ENCODE results near the gene SERTAD3.

Gene SERTAD3

DNA sequence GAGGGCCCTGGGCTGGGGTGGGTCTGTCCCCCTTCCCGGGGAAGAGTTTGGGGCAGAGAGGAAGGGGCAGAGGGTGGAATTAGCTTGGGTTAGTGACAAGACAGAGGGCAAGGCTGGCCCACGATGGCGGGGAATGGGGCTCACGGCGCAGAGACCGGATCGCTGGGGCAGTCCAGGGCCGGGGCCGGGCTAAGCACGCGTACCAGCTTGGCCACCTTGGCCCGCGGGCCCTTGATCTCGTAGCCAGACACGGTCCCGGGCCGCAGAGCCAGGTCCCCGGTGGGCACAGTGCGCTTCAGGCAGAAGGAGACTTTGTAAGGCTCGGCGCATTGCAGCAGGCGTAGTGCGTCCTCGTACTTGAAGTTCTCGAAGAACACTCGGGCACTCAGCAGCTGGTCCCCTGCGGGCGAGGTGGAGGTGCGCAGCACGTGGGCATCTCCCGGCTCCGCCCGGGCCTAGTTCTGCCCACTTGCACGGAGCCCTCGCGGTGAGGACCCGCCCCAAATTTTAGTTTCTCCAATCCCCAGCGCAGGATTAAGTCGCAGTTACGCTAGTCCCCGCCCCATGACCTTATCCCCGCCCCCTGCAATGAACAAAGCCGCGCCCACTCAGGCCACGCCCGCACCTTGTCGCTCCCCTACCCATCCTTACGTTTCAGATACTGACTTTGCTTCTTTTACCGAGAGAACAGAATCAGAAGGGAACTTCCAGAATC is 45.6 kb downstream of the SERTAD3 start:
- TF ChIP-seq POLR2A (IDR thresholded peaks at IDR 0.05; ENCODE audit: low read length) (no peak), GATA1 (IDR thresholded peaks at IDR 0.05; ENCODE audit: low read depth, low read length) (no peak)
- peak; percentile 69 to 75 for DNase-seq

DNA sequence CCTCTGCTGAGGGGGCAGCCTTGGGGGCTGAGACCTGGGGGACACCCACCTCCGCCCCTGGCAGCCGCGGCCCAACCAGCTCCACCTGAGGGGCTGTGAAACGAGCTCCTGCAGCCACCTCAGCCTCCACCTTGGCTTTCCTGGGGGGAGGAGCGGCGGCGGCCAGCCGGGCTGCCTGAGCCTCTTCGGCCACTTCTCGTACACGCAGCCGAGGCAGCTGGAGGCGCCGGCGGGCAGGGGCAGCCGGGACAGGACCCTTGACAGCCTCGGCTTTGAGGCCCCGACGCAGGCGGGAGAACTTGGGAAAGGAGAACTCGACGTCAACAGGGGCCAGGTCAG is 46.6 kb downstream of the SERTAD3 start:
- TF ChIP-seq POLR2A (IDR thresholded peaks at IDR 0.05; ENCODE audit: low read length) (no peak), GATA1 (IDR thresholded peaks at IDR 0.05; ENCODE audit: low read depth, low read length) (no peak)
- no peak for DNase-seq

GRCh38 chr19:40396886-40397567 is 47.1 kb downstream of the SERTAD3 start:
- TF ChIP-seq GATA1 (IDR thresholded peaks at IDR 0.05; ENCODE audit: low read depth, low read length), result no peak
- TF ChIP-seq POLR2A (IDR thresholded peaks at IDR 0.05; ENCODE audit: low read length), result no peak
- DNase-seq, result no peak

DNA sequence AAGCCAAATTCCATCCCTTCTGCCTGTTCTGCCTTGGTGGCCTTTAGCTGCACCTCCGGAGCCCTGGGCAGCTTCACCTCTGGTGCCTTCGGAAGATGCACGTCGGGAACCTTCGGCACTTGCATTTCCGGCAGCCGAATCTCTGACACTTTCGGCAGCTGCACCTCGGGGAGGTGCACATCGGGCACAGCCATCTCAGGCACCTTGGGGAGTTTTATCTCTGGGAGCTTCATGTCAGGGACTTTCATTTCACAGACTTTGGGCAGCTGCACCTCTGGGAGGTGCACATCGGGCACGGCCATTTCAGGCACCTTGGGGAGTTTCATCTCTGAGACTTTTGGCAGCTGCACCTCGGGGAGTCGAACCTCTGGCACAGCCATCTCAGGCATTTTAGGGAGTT is 48.2 kb downstream of the SERTAD3 start:
- DNase-seq, result no peak
- TF ChIP-seq GATA1 (IDR thresholded peaks at IDR 0.05; ENCODE audit: low read depth, low read length) (no peak), POLR2A (IDR thresholded peaks at IDR 0.05; ENCODE audit: low read length) (no peak)

- no peak for DNase-seq
- TF ChIP-seq POLR2A (IDR thresholded peaks at IDR 0.05; ENCODE audit: low read length), result no peak
- no peak for TF ChIP-seq GATA1 (IDR thresholded peaks at IDR 0.05; ENCODE audit: low read depth, low read length)
Observed at GRCh38 chr19:40394816-40395210, 49.3 kb downstream of the SERTAD3 start.

DNA sequence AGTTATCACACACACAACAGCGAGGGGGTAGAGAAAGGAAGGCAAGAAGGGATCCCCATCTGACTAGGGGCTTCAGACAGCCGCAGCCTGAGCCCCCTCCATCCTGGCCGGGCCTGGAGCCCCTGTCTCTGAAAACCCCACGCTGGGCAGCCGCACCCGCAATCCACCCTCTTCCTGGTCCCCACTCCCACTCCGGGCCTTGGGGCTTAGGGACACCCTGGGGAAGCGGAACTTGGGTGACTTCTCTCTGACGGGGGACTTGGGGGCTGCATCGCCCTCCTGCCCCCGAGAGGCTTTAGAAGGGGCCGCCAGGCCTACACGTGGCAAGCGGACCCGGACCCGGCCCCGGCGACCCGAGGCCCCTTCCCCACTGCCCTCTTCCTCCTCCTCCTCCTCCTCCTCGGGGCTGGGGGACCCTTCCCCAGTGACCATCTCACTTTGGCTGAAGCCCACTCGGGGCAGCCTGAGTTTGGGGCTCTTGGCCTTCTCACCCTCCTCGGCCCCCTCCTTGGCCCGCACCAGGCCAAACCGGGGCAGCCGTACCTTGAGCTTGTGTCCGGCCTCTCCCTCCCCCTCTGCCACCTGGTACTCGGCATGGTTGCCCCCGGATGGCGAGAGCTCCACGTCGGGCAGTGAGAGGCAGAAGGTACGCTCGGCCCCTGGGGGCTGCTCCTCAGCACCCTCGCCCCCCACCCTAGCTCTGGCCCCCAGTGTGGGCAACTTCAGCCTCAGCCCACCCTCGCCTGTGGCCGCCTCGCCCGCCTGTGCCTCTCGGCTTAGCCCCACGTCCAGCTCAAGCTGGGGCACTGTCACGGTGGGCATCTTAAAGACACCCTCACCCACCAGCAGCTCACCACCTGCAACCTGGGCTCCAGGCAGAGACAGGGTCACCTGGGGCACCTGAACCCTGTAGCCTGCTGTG is 50.0 kb downstream of the SERTAD3 start:
- no peak for DNase-seq
- TF ChIP-seq GATA1 (IDR thresholded peaks at IDR 0.05; ENCODE audit: low read depth, low read length) (no peak), POLR2A (IDR thresholded peaks at IDR 0.05; ENCODE audit: low read length) (no peak)

DNA sequence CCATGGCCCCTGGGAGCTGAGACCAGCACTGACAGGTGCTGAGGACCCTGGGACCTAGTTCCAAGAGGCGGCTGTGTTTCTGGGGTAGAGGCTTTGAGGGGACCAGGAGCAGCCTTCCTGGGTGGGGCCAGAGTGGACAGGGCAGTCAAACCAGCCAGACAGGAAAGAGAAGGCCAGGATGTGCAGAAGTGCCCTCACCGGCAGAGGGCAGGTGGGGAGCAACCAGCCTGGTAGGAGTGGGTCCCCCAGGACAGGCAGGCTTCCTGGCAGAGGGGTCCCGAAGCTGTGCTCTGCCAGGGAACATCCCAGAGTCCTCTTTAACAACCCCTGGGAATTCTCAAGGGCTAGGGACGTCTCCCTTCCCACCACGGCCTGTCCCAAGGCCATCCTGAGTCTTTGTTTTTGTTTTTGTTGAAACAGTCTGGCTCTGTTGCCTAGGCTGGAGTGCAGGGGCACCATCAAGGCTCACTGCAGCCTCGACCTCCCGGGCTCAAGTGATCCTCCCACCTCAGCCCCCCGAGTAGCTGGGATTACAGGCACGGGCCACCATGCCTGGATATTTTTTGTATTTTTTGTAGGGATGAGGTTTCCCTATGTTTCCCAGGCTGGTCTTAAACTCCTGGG is 51.1 kb downstream of the SERTAD3 start:
- no peak for TF ChIP-seq GATA1 (IDR thresholded peaks at IDR 0.05; ENCODE audit: low read depth, low read length)
- no peak for TF ChIP-seq POLR2A (IDR thresholded peaks at IDR 0.05; ENCODE audit: low read length)

GRCh38 chr19:40392123-40392522 is 52.0 kb downstream of the SERTAD3 start:
- TF ChIP-seq POLR2A (IDR thresholded peaks at IDR 0.05; ENCODE audit: low read length) (no peak), GATA1 (IDR thresholded peaks at IDR 0.05; ENCODE audit: low read depth, low read length) (no peak)
- DNase-seq, result no peak

More for the DNA sequence above, 51.1 kb downstream of the SERTAD3 start:
- DNase-seq, result peak in 1 of 2 experiments; percentile 21
